RWPE1 (cell line): ENCODE data around the gene INTS2.

Experiments used
- CTCF ChIA-PET: fragments of 350-600 bp; sonication (Branson Sonifier 250); formaldehyde crosslinking; extraction: SDS; loops from one replicate; lab custom pipeline; 2021; lab: Yijun Ruan, JAX
- POLR2A ChIA-PET: fragments of 400-600 bp; formaldehyde crosslinking; extraction: SDS; loops from one replicate; lab custom pipeline; 2020; ENCODE audit warnings: antibody characterized with exemption; ENCODE audit not compliant: low non-redundant PET; lab: Yijun Ruan, JAX
- DNase-seq: peaks from one replicate; pipeline ENCODE4 v3.0.0; 2012; ENCODE audit warnings: low spot score
- H3K27ac ChIP-seq: fragments of 450-650 bp; 2 replicates; pipeline ENCODE4 v1.5.1; 2017
- CTCF ChIP-seq: fragments of 450-650 bp; conservative IDR thresholded peaks from 2 replicates; pipeline ENCODE4 v1.5.1; 2017; ENCODE audit warnings: low read depth, mild to moderate bottlenecking

INTS2 gene

GRCh38 chr17:61856035-61856434, 71.7 kb downstream of the INTS2 start:
- no peak for DNase-seq
- no peak overlapping the region for H3K27ac ChIP-seq
- TF ChIP-seq CTCF, result no peak
- POLR2A ChIA-PET, result no interaction called here
- CTCF ChIA-PET, result no interaction called here

- POLR2A ChIA-PET, result no interaction called here
- no peak for DNase-seq
- no peak for TF ChIP-seq CTCF
- CTCF ChIA-PET, result no interaction called here
- H3K27ac ChIP-seq, result no peak overlapping the region
These were observed 74.9 kb downstream of the INTS2 start for GRCh38 chr17:61852857-61853256.

GRCh38 chr17:61849674-61850073, 78.1 kb downstream of the INTS2 start:
- H3K27ac ChIP-seq, result no peak overlapping the region
- no peak for DNase-seq
- no peak for TF ChIP-seq CTCF
- CTCF ChIA-PET, result no interaction called here
- POLR2A ChIA-PET, result interaction anchor here (0.8 kb wide), 1 partner anchor 13 kb away, joined by 3 read pairs; no protein-coding TSS in a partner anchor

GRCh38 chr17:61848896-61849295, 78.9 kb downstream of the INTS2 start:
- no peak overlapping the region for H3K27ac ChIP-seq
- no peak for DNase-seq
- POLR2A ChIA-PET, result interaction anchor here (0.8 kb wide), 1 partner anchor 14 kb away, joined by 3 read pairs; no protein-coding TSS in a partner anchor
- CTCF ChIA-PET, result no interaction called here
- TF ChIP-seq CTCF, result no peak

- ChIA-PET POLR2A (no interaction called here), CTCF (no interaction called here)
- TF ChIP-seq CTCF, result no peak
- H3K27ac ChIP-seq, result no peak overlapping the region
- no peak for DNase-seq
These were observed 79.5 kb downstream of the INTS2 start for GRCh38 chr17:61848247-61848646.

GRCh38 chr17:61847659-61848058, 80.1 kb downstream of the INTS2 start:
- ChIA-PET CTCF (no interaction called here), POLR2A (no interaction called here)
- no peak for TF ChIP-seq CTCF
- DNase-seq, result no peak
- no peak overlapping the region for H3K27ac ChIP-seq
